HUES6 (cell line): ENCODE data around the gene GREM2.

Source experiments
- H3K27ac ChIP-seq: 2 replicates; pipeline ENCODE4 v1.7.0; 2013; ENCODE audit warnings: low read depth, mild to moderate bottlenecking, low read length, inconsistent platforms
- H3K27me3 ChIP-seq: 2 replicates; pipeline ENCODE4 v1.6.1; 2013; ENCODE audit warnings: low read length; ENCODE audit not compliant: control insufficient read depth, insufficient read depth
- H3K36me3 ChIP-seq: 2 replicates; pipeline ENCODE4 v1.6.1; 2013; ENCODE audit warnings: low read length; ENCODE audit not compliant: control insufficient read depth, insufficient read depth
- H3K4me1 ChIP-seq: 2 replicates; pipeline ENCODE4 v1.6.1; 2013; ENCODE audit warnings: low read length; ENCODE audit not compliant: control insufficient read depth, insufficient read depth
- H3K4me3 ChIP-seq: 2 replicates; pipeline ENCODE4 v1.5.1; 2013; ENCODE audit warnings: low read depth, low read length
- H3K9ac ChIP-seq: one replicate; pipeline ENCODE4 v1.6.1; 2013; ENCODE audit warnings: mild to moderate bottlenecking, low read length
- H3K9me3 ChIP-seq: 2 replicates; pipeline ENCODE4 v1.6.1; 2013; ENCODE audit warnings: low read depth, low read length; ENCODE audit not compliant: control insufficient read depth, insufficient read depth

GREM2 gene

DNA sequence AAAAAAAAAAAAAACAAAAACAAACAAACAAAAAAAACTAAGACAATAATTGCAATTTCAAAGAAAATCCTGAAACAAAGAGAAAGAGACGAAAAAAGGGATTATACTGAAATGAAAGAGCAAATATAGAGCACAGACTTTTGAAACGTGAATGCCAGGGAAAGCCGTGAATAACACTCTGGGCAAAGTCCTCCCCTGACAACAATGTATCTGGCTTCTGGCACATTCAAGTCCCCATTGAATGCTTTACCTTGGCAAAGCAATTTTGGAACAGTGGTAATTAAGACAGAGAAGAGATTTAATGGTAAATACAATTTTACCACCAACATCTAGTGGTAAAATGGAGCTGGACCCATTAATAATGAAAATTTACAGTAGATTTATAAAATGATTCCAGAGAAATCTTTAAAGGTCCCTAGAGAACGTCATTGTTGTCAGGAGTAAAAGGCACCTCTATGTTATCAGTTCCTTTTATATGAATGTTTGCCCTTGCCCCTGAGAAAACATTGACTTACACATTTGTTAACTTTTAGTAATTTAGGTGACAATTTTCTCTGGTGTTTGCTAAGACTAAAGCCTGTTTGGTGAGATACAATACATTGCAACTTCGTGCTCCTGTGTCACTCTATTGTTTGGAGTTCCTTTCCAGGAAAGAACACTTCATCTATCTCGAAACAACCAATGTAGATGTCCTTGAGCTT is 89.7 kb downstream of the GREM2 start:
- H3K27me3 ChIP-seq, result no peaks in the 10 kb centered on the region
- H3K4me3 ChIP-seq, result no peak overlapping the region

GRCh38 chr1:240517891-240518290 is 94.1 kb downstream of the GREM2 start:
- H3K4me3 ChIP-seq, result no peak overlapping the region
- no peak overlapping the region for H3K9ac ChIP-seq
- H3K36me3 ChIP-seq, result no peaks in the 10 kb centered on the region
- no peaks in the 10 kb centered on the region for H3K9me3 ChIP-seq
- H3K27me3 ChIP-seq, result no peaks in the 10 kb centered on the region
- no peak overlapping the region for H3K27ac ChIP-seq
- H3K4me1 ChIP-seq, result no peaks in the 10 kb centered on the region

More for the DNA sequence above, 89.7 kb downstream of the GREM2 start:
- Histone ChIP-seq H3K9me3 (no peaks in the 10 kb centered on the region), H3K9ac (no peak overlapping the region), H3K4me1 (peaks cover 7% of the 10 kb centered on the region), H3K36me3 (no peaks in the 10 kb centered on the region), H3K27ac (no peak overlapping the region)

GRCh38 chr1:240516069-240516468 is 95.9 kb downstream of the GREM2 start:
- H3K9me3 ChIP-seq, result no peaks in the 10 kb centered on the region
- H3K27ac ChIP-seq, result no peak overlapping the region
- no peak overlapping the region for H3K9ac ChIP-seq
- H3K27me3 ChIP-seq, result no peaks in the 10 kb centered on the region
- no peak overlapping the region for H3K4me3 ChIP-seq
- no peaks in the 10 kb centered on the region for H3K4me1 ChIP-seq
- H3K36me3 ChIP-seq, result no peaks in the 10 kb centered on the region

GRCh38 chr1:240515505-240515904 is 96.5 kb downstream of the GREM2 start:
- Histone ChIP-seq H3K27ac (no peak overlapping the region), H3K4me3 (no peak overlapping the region), H3K9me3 (no peaks in the 10 kb centered on the region), H3K27me3 (no peaks in the 10 kb centered on the region), H3K4me1 (no peaks in the 10 kb centered on the region), H3K36me3 (no peaks in the 10 kb centered on the region), H3K9ac (no peak overlapping the region)

DNA sequence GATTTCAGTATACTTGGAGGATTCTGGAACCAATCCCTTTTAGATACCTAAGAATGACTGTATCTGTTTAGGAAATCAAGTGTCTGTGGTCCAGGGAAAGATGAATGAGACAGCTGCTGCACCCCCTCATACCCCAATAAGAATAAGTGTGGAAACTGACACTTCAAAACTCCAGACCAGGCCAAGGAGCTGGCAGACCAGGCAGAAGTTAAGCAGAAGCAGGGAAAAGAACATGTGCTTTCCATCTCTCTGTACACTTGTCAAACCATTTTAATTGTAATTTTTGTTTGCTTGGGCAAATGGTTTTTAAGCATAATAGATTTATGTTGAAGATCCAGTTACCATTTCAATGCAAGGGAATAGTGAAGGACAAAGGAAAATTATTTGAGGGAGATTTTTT is 100.2 kb downstream of the GREM2 start:
- H3K36me3 ChIP-seq, result no peaks in the 10 kb centered on the region
- no peak overlapping the region for H3K9ac ChIP-seq
- no peaks in the 10 kb centered on the region for H3K9me3 ChIP-seq
- no peaks in the 10 kb centered on the region for H3K4me1 ChIP-seq
- H3K27me3 ChIP-seq, result no peaks in the 10 kb centered on the region
- no peak overlapping the region for H3K27ac ChIP-seq
- no peak overlapping the region for H3K4me3 ChIP-seq

GRCh38 chr1:240508950-240509349 is 103.0 kb downstream of the GREM2 start:
- no peak overlapping the region for H3K4me3 ChIP-seq
- no peaks in the 10 kb centered on the region for H3K9me3 ChIP-seq
- H3K9ac ChIP-seq, result no peak overlapping the region
- H3K27me3 ChIP-seq, result no peaks in the 10 kb centered on the region
- H3K4me1 ChIP-seq, result no peaks in the 10 kb centered on the region
- H3K36me3 ChIP-seq, result no peaks in the 10 kb centered on the region
- H3K27ac ChIP-seq, result no peak overlapping the region

GRCh38 chr1:240508201-240508600 is 103.8 kb downstream of the GREM2 start:
- H3K27me3 ChIP-seq, result no peaks in the 10 kb centered on the region
- no peaks in the 10 kb centered on the region for H3K36me3 ChIP-seq

GRCh38 chr1:240506176-240506575 is 105.8 kb downstream of the GREM2 start:
- no peaks in the 10 kb centered on the region for H3K36me3 ChIP-seq
- no peaks in the 10 kb centered on the region for H3K4me1 ChIP-seq
- H3K27me3 ChIP-seq, result no peaks in the 10 kb centered on the region
- no peaks in the 10 kb centered on the region for H3K9me3 ChIP-seq
- no peak overlapping the region for H3K27ac ChIP-seq
- H3K9ac ChIP-seq, result no peak overlapping the region
- H3K4me3 ChIP-seq, result no peak overlapping the region

More at GRCh38 chr1:240508201-240508600, 103.8 kb downstream of the GREM2 start:
- Histone ChIP-seq H3K27ac (no peak overlapping the region), H3K9me3 (no peaks in the 10 kb centered on the region), H3K4me3 (no peak overlapping the region), H3K9ac (no peak overlapping the region), H3K4me1 (no peaks in the 10 kb centered on the region)

DNA sequence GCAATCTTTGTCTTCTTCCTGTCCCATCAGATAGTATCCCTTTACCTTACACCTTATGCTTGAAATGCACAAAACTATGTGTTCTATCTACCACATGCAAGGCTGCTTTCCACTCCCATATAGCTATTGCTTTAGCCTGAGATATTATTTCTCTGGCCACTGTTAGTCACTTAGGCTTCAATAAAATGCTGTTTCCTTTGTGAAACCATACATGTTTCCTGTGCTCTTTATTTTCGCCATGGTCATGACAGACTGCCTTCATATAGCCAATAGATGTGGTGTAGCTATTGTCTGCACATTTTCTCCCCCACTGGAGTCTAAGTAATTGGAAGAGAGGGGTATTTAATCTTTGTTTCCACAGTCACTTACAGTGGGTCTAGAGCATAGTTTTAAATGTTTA is 108.4 kb downstream of the GREM2 start:
- Histone ChIP-seq H3K27ac (no peak overlapping the region), H3K9me3 (no peaks in the 10 kb centered on the region), H3K4me1 (peaks cover 5% of the 10 kb centered on the region; the same call in 1 of the 2 replicates), H3K9ac (no peak overlapping the region), H3K4me3 (no peak overlapping the region), H3K27me3 (no peaks in the 10 kb centered on the region), H3K36me3 (no peaks in the 10 kb centered on the region)

- Histone ChIP-seq H3K9ac (no peak overlapping the region), H3K9me3 (no peaks in the 10 kb centered on the region), H3K4me1 (peaks cover 6% of the 10 kb centered on the region; the same call in 1 of the 2 replicates), H3K4me3 (no peak overlapping the region), H3K27ac (no peak overlapping the region), H3K27me3 (no peaks in the 10 kb centered on the region), H3K36me3 (no peaks in the 10 kb centered on the region)
Measured at GRCh38 chr1:240503036-240503435, 108.9 kb downstream of the GREM2 start.

GRCh38 chr1:240501115-240501514 is 110.8 kb downstream of the GREM2 start:
- Histone ChIP-seq H3K27ac (no peak overlapping the region), H3K4me3 (no peak overlapping the region), H3K27me3 (no peaks in the 10 kb centered on the region), H3K9me3 (no peaks in the 10 kb centered on the region), H3K9ac (no peak overlapping the region), H3K36me3 (no peaks in the 10 kb centered on the region), H3K4me1 (peaks cover 6% of the 10 kb centered on the region; the same call in 1 of the 2 replicates)
